Osteocyte (in vitro differentiated cells): Measurements from ENCODE around the gene SMYD3. TPM values are rescaled to one million over a fixed set of nuclear protein-coding genes. Genes with fewer than 3 reads are reported as not detected.
"Not testable (repeated sequence)": the region's sequence is repeated elsewhere in the genome, so short reads cannot be mapped to it uniquely, and the experiment has no call there.

ENCODE experiments used
- DNase-seq: peaks from one replicate; pipeline ENCODE4 v3.0.0; 2021; ENCODE audit warnings: mixed read lengths; ENCODE audit not compliant: unreplicated experiment; ENCODE audit errors: extremely low spot score
- H3K27ac Mint-ChIP-seq: one replicate; pipeline ENCODE4 v1.8.0; 2021; ENCODE audit warnings: mild to moderate bottlenecking, mixed read lengths; ENCODE audit not compliant: unreplicated experiment
- H3K27me3 Mint-ChIP-seq: one replicate; pipeline ENCODE4 v1.8.0; 2021; ENCODE audit warnings: mixed read lengths; ENCODE audit not compliant: unreplicated experiment
- H3K36me3 Mint-ChIP-seq: one replicate; pipeline ENCODE4 v1.8.0; 2021; ENCODE audit warnings: mixed read lengths; ENCODE audit not compliant: unreplicated experiment
- H3K4me1 Mint-ChIP-seq: one replicate; pipeline ENCODE4 v1.8.0; 2021; ENCODE audit warnings: mixed read lengths; ENCODE audit not compliant: unreplicated experiment
- H3K4me3 Mint-ChIP-seq: one replicate; pipeline ENCODE4 v1.8.0; 2021; ENCODE audit warnings: mild to moderate bottlenecking, moderate library complexity, mixed read lengths; ENCODE audit not compliant: unreplicated experiment
- H3K9me3 Mint-ChIP-seq: one replicate; pipeline ENCODE4 v1.8.0; 2021; ENCODE audit warnings: mixed read lengths; ENCODE audit not compliant: unreplicated experiment
- CTCF ChIP-seq: fragments of 200-600 bp; sonication (generic); IDR thresholded peaks from 2 replicates; pipeline ENCODE4 v1.5.0; 2021; ENCODE audit warnings: antibody characterized with exemption, mild to moderate bottlenecking, moderate library complexity
- total RNA-seq: library from RNA; stranded (reverse); gene quantifications from 2 replicates; pipeline ENCODE4 v1.2.1, GENCODE V29; 2021

SMYD3 gene
- total RNA-seq, 1 donor from 2014 or later = 22.3 TPM

- Mint-ChIP-seq H3K9me3 (peaks cover 16% of the 10 kb centered on the region), H3K27ac (no peak overlapping the region), H3K36me3 (peaks cover 13% of the 10 kb centered on the region), H3K4me1 (peaks cover 6% of the 10 kb centered on the region), H3K4me3 (no peak overlapping the region), H3K27me3 (no peaks in the 10 kb centered on the region)
- no peak for DNase-seq
- TF ChIP-seq CTCF = no peak
Observed at GRCh38 chr1:245948786-245949185, 558.3 kb downstream of the SMYD3 start.

DNA sequence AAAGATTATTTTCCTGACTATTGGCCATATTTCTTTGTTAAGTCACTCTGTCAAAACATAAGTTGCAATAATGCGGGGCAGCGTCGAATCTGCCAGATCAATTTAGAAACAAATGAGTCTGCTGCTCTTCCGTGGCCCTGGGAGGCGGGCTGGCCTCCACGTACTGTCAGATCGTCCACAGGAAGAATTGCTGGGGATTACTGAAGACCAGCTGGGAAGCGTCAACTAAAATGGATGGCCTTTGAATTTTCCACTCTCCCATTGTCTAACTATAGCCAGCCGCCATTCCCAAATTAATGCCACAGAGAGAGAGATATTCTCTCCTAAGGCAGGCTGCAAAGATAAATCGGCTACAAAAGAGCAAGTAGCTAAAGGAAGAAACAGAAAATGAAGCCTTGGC, 560.2 kb downstream of the SMYD3 start:
- peaks cover 13% of the 10 kb centered on the region for H3K36me3 Mint-ChIP-seq
- H3K27me3 Mint-ChIP-seq = no peaks in the 10 kb centered on the region
- H3K27ac Mint-ChIP-seq = no peak overlapping the region
- no peak for DNase-seq
- no peak overlapping the region for H3K4me3 Mint-ChIP-seq
- no peaks in the 10 kb centered on the region for H3K4me1 Mint-ChIP-seq
- TF ChIP-seq CTCF = no peak
- peaks cover 17% of the 10 kb centered on the region for H3K9me3 Mint-ChIP-seq

DNA sequence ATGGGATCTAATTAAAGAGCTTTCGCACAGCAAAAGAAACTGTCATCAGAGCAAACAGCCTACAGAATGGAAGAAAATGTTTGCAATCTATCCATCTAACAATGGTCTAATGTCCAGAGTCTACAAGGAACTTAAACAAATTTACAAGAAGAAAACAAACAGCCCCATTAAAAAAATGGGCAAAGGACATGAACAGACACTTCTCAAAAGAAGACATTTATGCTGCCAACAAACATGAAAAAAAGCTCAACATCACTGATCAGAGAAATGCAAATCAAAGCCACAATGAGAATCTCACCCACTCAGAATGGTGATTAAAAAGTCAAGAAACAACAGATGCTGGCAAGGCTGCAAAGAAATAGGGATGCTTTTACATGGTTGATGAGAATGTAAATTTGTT, 561.9 kb downstream of the SMYD3 start:
- not testable (repeated sequence) for H3K27ac Mint-ChIP-seq, DNase-seq, H3K4me3 Mint-ChIP-seq, H3K4me1 Mint-ChIP-seq, H3K27me3 Mint-ChIP-seq
- Mint-ChIP-seq H3K9me3 (peaks cover 17% of the 10 kb centered on the region), H3K36me3 (peaks cover 13% of the 10 kb centered on the region)

DNA sequence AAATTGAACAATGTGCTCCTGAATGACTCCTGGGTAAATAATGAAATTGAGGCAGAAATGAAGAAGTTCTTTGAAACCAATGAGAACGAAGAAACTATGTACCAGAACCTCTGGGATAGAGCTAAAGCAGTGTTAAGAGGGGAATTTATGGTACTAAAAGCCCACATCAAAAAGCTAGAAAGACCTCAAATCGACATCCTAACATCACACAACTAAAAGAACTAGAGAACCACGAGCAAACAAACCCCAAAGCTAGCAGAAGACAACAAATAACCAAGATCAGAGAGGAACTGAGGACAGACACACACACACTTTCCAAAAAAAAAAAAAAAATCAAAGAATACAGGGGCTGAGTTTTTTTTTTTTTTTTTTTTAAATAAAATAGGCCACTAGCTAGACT, 564.2 kb downstream of the SMYD3 start:
- peaks cover 17% of the 10 kb centered on the region for H3K9me3 Mint-ChIP-seq
- peaks cover 11% of the 10 kb centered on the region for H3K36me3 Mint-ChIP-seq
- no peak for TF ChIP-seq CTCF
- H3K27ac Mint-ChIP-seq = no peak overlapping the region
- H3K4me1 Mint-ChIP-seq = no peaks in the 10 kb centered on the region
- H3K27me3 Mint-ChIP-seq = no peaks in the 10 kb centered on the region
- no peak for DNase-seq
- H3K4me3 Mint-ChIP-seq = no peak overlapping the region

- Mint-ChIP-seq H3K9me3 (peaks cover 17% of the 10 kb centered on the region), H3K36me3 (peaks cover 11% of the 10 kb centered on the region)
- not testable (repeated sequence) for H3K4me3 Mint-ChIP-seq, H3K4me1 Mint-ChIP-seq, H3K27me3 Mint-ChIP-seq, H3K27ac Mint-ChIP-seq, DNase-seq
Observed at GRCh38 chr1:245941771-245942170, 565.3 kb downstream of the SMYD3 start.

- Mint-ChIP-seq H3K36me3 (peaks cover 6% of the 10 kb centered on the region), H3K27ac (no peak overlapping the region), H3K4me1 (no peaks in the 10 kb centered on the region), H3K9me3 (peaks cover 11% of the 10 kb centered on the region), H3K4me3 (no peak overlapping the region), H3K27me3 (no peaks in the 10 kb centered on the region)
- no peak for DNase-seq
- no peak for TF ChIP-seq CTCF
Observed at GRCh38 chr1:245939756-245940345, 567.2 kb downstream of the SMYD3 start.
